HepG2 (cell line): Measurements from ENCODE around the gene VARS1. TPM values are rescaled to one million over a fixed set of nuclear protein-coding genes. Genes with fewer than 3 reads are reported as not detected.

Source experiments
- ARHGAP35 ChIP-seq: sonication (generic); formaldehyde crosslinking; IDR thresholded peaks from 2 replicates; pipeline ENCODE4 v1.9.0; 2022; ENCODE audit warnings: mild to moderate bottlenecking, inconsistent platforms, moderate library complexity, missing genetic modification reagents, borderline replicate concordance
- BCL6 ChIP-seq: IDR thresholded peaks from 2 replicates; pipeline ENCODE4 v1.6.1; 2016; ENCODE audit warnings: missing genetic modification reagents, missing compliant biosample characterization
- GATAD2A ChIP-seq: IDR thresholded peaks from 2 replicates; pipeline ENCODE4 v1.6.1; 2016
- KAT7 ChIP-seq: IDR thresholded peaks from 2 replicates; pipeline ENCODE4 v1.6.1; 2018; ENCODE audit warnings: borderline replicate concordance, missing compliant biosample characterization
- MEIS1 ChIP-seq: sonication (generic); formaldehyde crosslinking; IDR thresholded peaks from 2 replicates; pipeline ENCODE4 v1.9.0; 2021; ENCODE audit warnings: mild to moderate bottlenecking, missing genetic modification reagents, moderate library complexity, borderline replicate concordance
- NFYB ChIP-seq: sonication (generic); formaldehyde crosslinking; IDR thresholded peaks from 2 replicates; pipeline ENCODE4 v1.4.0; 2020; ENCODE audit warnings: missing genetic modification reagents
- NONO ChIP-seq, 2 experiments: fragments of 450-650 bp in 1 of 2; sonication (generic) in 1 of 2; formaldehyde crosslinking in 1 of 2; IDR thresholded peaks in 1 of 2; conservative IDR thresholded peaks in 1 of 2; 2 replicates each; pipeline versions ENCODE4 v1.6.1 to v1.8.0; 2017 to 2022; ENCODE audit warnings: mild to moderate bottlenecking in 1 of 2, missing genetic modification reagents in 1 of 2, moderate library complexity in 1 of 2
- PHF20 ChIP-seq: sonication (generic); formaldehyde crosslinking; IDR thresholded peaks from 2 replicates; pipeline ENCODE4 v1.5.0; 2020; ENCODE audit warnings: mild to moderate bottlenecking, missing genetic modification reagents
- RAD21 ChIP-seq: fragments of 450-650 bp; formaldehyde crosslinking; IDR thresholded peaks from 2 replicates; pipeline ENCODE4 v1.5.0; 2020; ENCODE audit warnings: mild to moderate bottlenecking
- SALL1 ChIP-seq: sonication (generic); formaldehyde crosslinking; IDR thresholded peaks from 2 replicates; pipeline ENCODE4 v1.8.0; 2022; ENCODE audit warnings: mild to moderate bottlenecking, missing genetic modification reagents
- SAP130 ChIP-seq: IDR thresholded peaks from 2 replicates; pipeline ENCODE4 v1.6.1; 2016; ENCODE audit warnings: low read depth
- SIN3A ChIP-seq: IDR thresholded peaks from 2 replicates; pipeline ENCODE4 v1.6.1; 2011; ENCODE audit warnings: low read depth, mild to moderate bottlenecking, control low read depth, low read length, borderline replicate concordance
- YEATS2 ChIP-seq: sonication (generic); formaldehyde crosslinking; IDR thresholded peaks from 2 replicates; pipeline ENCODE4 v1.4.0; 2020; ENCODE audit warnings: missing genetic modification reagents, borderline replicate concordance
- ZC3H13 ChIP-seq: sonication (generic); formaldehyde crosslinking; IDR thresholded peaks from 2 replicates; pipeline ENCODE4 v1.8.1; 2023; ENCODE audit warnings: mild to moderate bottlenecking, missing genetic modification reagents, moderate library complexity
- ZEB1 ChIP-seq: IDR thresholded peaks from 2 replicates; pipeline ENCODE4 v1.6.1; 2012; ENCODE audit warnings: mild to moderate bottlenecking, low read depth, inconsistent platforms; ENCODE audit not compliant: insufficient replicate concordance
- ZNF207 ChIP-seq: fragments of 450-650 bp; IDR thresholded peaks from 2 replicates; pipeline ENCODE4 v1.6.1; 2016; ENCODE audit warnings: antibody characterized with exemption, borderline replicate concordance
- ZNF253 ChIP-seq: sonication (generic); formaldehyde crosslinking; IDR thresholded peaks from 2 replicates; pipeline ENCODE4 v1.8.0; 2022; ENCODE audit warnings: mild to moderate bottlenecking, missing genetic modification reagents, borderline replicate concordance
- ZNF33B ChIP-seq: sonication (generic); formaldehyde crosslinking; IDR thresholded peaks from 2 replicates; pipeline ENCODE4 v1.5.1; 2020; ENCODE audit warnings: mild to moderate bottlenecking, missing genetic modification reagents
- ZNF766 ChIP-seq: sonication (generic); formaldehyde crosslinking; IDR thresholded peaks from 2 replicates; pipeline ENCODE4 v1.5.0; 2020; ENCODE audit warnings: missing genetic modification reagents, borderline replicate concordance
- ZNF790 ChIP-seq: sonication (generic); formaldehyde crosslinking; IDR thresholded peaks from 2 replicates; pipeline ENCODE4 v1.8.0; 2022; ENCODE audit warnings: missing genetic modification reagents, mild to moderate bottlenecking, borderline replicate concordance
- ZNF891 ChIP-seq: sonication (generic); formaldehyde crosslinking; IDR thresholded peaks from 2 replicates; pipeline ENCODE4 v1.5.0; 2020; ENCODE audit warnings: mild to moderate bottlenecking, missing genetic modification reagents
- polyA plus RNA-seq, 8 experiments: library from polyadenylated mRNA; depleted of rRNA in 3 of 8; stranded (reverse) in 7 of 8; unstranded in 1 of 8; fragments of >200 nt; fragmentation: Illumina TruSeq in 4 of 8; extraction: Trizol in 4 of 8; gene quantifications; 2 replicates each; pipeline versions ENCODE4 v1.2.1 to v1.2.3, GENCODE V29; 2011 to 2016; ENCODE audit warnings: low read depth in 4 of 8, missing spikeins in 1 of 8, mixed read lengths in 1 of 8; ENCODE audit not compliant: insufficient read depth in 1 of 8
- total RNA-seq, 5 experiments: library from RNA; depleted of rRNA; stranded (reverse); fragments of >200 nt; fragmentation: Illumina TruSeq; extraction: Trizol; gene quantifications; 2 replicates each; pipeline ENCODE4 v1.2.3, GENCODE V29; 2016; ENCODE audit warnings: low read depth in 1 of 5
- TF ChIP-seq, protein P1 (sequence below): sonication (generic); formaldehyde crosslinking; IDR thresholded peaks from 2 replicates; pipeline ENCODE4 v1.5.1; 2020; ENCODE audit warnings: mild to moderate bottlenecking, missing genetic modification reagents, moderate library complexity
- TF ChIP-seq, protein P2 (sequence below): sonication (generic); formaldehyde crosslinking; IDR thresholded peaks from 2 replicates; pipeline ENCODE4 v1.8.0; 2022; ENCODE audit warnings: missing genetic modification reagents, low read depth, mild to moderate bottlenecking, borderline replicate concordance
- TF ChIP-seq, protein P3 (sequence below): sonication (generic); formaldehyde crosslinking; IDR thresholded peaks from 2 replicates; pipeline ENCODE4 v1.5.0; 2020; ENCODE audit warnings: mild to moderate bottlenecking, missing genetic modification reagents, moderate library complexity

VARS1 gene
- total and polyA plus RNA-seq, 2 of the 13 experiments (the other 11 are each of a cell fraction or from before 2014, with no cell fraction given): 14.7 to 56.1 TPM

DNA sequence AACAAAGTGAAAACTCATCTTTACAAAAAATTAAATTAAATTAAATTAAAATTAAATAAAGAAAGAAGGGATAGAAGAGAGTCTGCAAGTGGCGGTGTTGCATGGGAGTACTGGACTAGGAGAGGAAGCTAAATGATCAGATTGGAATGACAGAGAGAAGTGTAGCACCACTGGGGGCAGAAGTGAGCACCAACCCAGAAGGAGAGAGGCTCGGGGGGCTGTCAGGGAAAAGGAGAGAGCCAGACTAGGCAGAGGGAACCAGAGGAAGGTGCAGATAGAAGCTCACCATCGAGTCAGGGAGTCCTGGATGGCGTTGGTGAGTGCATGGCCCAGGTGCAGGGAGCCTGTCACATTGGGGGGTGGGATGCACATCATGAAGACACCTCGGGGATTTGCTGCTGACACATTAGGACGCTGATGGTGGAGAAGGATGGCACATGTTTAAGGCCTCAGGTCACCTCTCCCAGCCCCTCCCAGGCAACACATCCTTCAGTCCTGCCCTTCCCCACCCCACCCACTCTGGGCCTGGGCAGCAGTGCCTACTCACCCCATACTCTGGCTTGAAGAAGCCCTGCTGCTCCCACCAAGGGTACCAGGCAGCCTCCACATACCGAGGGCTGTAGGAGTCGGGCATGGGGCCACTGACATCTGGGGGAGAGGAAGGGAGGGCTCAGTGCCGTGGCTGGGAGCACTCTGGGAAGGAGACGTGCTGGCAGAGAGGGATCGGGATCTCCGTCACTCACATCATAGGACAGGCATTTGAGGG is 4.0 kb downstream of the VARS1 start (continued):
- TF ChIP-seq NFYB (CRISPR knock-in tag): no peak
- TF ChIP-seq, protein P1, sequence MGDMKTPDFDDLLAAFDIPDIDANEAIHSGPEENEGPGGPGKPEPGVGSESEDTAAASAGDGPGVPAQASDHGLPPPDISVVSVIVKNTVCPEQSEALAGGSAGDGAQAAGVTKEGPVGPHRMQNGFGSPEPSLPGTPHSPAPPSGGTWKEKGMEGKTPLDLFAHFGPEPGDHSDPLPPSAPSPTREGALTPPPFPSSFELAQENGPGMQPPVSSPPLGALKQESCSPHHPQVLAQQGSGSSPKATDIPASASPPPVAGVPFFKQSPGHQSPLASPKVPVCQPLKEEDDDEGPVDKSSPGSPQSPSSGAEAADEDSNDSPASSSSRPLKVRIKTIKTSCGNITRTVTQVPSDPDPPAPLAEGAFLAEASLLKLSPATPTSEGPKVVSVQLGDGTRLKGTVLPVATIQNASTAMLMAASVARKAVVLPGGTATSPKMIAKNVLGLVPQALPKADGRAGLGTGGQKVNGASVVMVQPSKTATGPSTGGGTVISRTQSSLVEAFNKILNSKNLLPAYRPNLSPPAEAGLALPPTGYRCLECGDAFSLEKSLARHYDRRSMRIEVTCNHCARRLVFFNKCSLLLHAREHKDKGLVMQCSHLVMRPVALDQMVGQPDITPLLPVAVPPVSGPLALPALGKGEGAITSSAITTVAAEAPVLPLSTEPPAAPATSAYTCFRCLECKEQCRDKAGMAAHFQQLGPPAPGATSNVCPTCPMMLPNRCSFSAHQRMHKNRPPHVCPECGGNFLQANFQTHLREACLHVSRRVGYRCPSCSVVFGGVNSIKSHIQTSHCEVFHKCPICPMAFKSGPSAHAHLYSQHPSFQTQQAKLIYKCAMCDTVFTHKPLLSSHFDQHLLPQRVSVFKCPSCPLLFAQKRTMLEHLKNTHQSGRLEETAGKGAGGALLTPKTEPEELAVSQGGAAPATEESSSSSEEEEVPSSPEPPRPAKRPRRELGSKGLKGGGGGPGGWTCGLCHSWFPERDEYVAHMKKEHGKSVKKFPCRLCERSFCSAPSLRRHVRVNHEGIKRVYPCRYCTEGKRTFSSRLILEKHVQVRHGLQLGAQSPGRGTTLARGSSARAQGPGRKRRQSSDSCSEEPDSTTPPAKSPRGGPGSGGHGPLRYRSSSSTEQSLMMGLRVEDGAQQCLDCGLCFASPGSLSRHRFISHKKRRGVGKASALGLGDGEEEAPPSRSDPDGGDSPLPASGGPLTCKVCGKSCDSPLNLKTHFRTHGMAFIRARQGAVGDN: peak; percentile 23
- peak; percentile 54 for TF ChIP-seq SAP130
- no peak for TF ChIP-seq MEIS1
- TF ChIP-seq RAD21 (CRISPR knock-in tag): peak; percentile 33
- TF ChIP-seq SALL1 (CRISPR knock-in tag): 0 out of 2 replicates have a peak, but pooled peaks have one; percentile 15
- peak; percentile 27; the same call in 1 of the 2 replicates for TF ChIP-seq ZNF891 (CRISPR knock-in tag)
- TF ChIP-seq ZNF790 (CRISPR knock-in tag): no peak
- no peak for TF ChIP-seq ZNF33B (CRISPR knock-in tag)
- TF ChIP-seq, protein P2, sequence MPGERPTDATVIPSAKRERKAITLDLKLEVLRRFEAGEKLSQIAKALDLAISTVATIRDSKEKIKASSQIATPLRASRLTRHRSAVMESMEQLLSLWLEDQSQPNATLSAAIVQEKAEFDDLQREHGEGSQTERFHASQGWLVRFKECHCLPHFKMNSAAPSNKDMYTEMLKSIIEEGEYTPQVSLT: no peak
- TF ChIP-seq ZNF207: no peak
- no peak for TF ChIP-seq SIN3A
- TF ChIP-seq NONO (IDR thresholded peaks at IDR 0.05): no peak
- TF ChIP-seq NONO (CRISPR knock-in tag; conservative IDR thresholded peaks at IDR 0.05): 0 out of 2 replicates have a peak, but pooled peaks have one; percentile 21
- TF ChIP-seq ZEB1: no peak
- 0 out of 2 replicates have a peak, but pooled peaks have one; percentile 34 for TF ChIP-seq KAT7 (CRISPR knock-in tag)
- TF ChIP-seq, protein P3, sequence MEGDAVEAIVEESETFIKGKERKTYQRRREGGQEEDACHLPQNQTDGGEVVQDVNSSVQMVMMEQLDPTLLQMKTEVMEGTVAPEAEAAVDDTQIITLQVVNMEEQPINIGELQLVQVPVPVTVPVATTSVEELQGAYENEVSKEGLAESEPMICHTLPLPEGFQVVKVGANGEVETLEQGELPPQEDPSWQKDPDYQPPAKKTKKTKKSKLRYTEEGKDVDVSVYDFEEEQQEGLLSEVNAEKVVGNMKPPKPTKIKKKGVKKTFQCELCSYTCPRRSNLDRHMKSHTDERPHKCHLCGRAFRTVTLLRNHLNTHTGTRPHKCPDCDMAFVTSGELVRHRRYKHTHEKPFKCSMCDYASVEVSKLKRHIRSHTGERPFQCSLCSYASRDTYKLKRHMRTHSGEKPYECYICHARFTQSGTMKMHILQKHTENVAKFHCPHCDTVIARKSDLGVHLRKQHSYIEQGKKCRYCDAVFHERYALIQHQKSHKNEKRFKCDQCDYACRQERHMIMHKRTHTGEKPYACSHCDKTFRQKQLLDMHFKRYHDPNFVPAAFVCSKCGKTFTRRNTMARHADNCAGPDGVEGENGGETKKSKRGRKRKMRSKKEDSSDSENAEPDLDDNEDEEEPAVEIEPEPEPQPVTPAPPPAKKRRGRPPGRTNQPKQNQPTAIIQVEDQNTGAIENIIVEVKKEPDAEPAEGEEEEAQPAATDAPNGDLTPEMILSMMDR: peak; percentile 79
- 0 out of 2 replicates have a peak, but pooled peaks have one; percentile 20 for TF ChIP-seq PHF20 (CRISPR knock-in tag)
- no peak for TF ChIP-seq ARHGAP35 (CRISPR knock-in tag)
- TF ChIP-seq ZNF766 (CRISPR knock-in tag): no peak
- TF ChIP-seq ZNF253 (CRISPR knock-in tag): 0 out of 2 replicates have a peak, but pooled peaks have one; percentile 17
- TF ChIP-seq BCL6: no peak
- TF ChIP-seq YEATS2 (CRISPR knock-in tag): no peak
- peak; percentile 39; the same call in 1 of the 2 replicates for TF ChIP-seq GATAD2A
- TF ChIP-seq ZC3H13 (CRISPR knock-in tag): peak; percentile 65; the same call in 1 of the 2 replicates
